HepG2 (cell line): ENCODE measurements around the gene UCKL1. TPM values are rescaled to one million over a fixed set of nuclear protein-coding genes. Genes with fewer than 3 reads are reported as not detected.
A peak's percentile ranks its signal among the peaks of the same experiment; 100 is the strongest.

ENCODE experiments used
- ARID3A ChIP-seq: IDR thresholded peaks from 2 replicates; pipeline ENCODE4 v1.6.1; 2012; ENCODE audit warnings: low read depth, low read length, improper control_type of control experiment
- ARNTL ChIP-seq: sonication (generic); formaldehyde crosslinking; IDR thresholded peaks from 2 replicates; pipeline ENCODE4 v1.4.0; 2020; ENCODE audit warnings: mild to moderate bottlenecking, missing genetic modification reagents
- BORCS8-MEF2B ChIP-seq: sonication (generic); formaldehyde crosslinking; IDR thresholded peaks from 2 replicates; pipeline ENCODE4 v1.8.0; 2022; ENCODE audit warnings: mild to moderate bottlenecking, missing genetic modification reagents
- CENPT ChIP-seq: sonication (generic); formaldehyde crosslinking; IDR thresholded peaks from 2 replicates; pipeline ENCODE4 v1.8.0; 2022; ENCODE audit warnings: low read depth, mild to moderate bottlenecking, moderate library complexity, missing genetic modification reagents
- DRAP1 ChIP-seq: IDR thresholded peaks from 2 replicates; pipeline ENCODE4 v1.6.1; 2016; ENCODE audit warnings: missing genetic modification reagents, missing compliant biosample characterization
- ELF4 ChIP-seq: sonication (generic); formaldehyde crosslinking; IDR thresholded peaks from 2 replicates; pipeline ENCODE4 v1.5.0; 2020; ENCODE audit warnings: missing genetic modification reagents, mild to moderate bottlenecking, moderate library complexity, borderline replicate concordance
- ETV5 ChIP-seq: IDR thresholded peaks from 2 replicates; pipeline ENCODE4 v1.6.1; 2018; ENCODE audit warnings: missing biosample characterization, missing genetic modification reagents, inconsistent platforms, borderline replicate concordance
- FOXM1 ChIP-seq: sonication (generic); formaldehyde crosslinking; IDR thresholded peaks from 2 replicates; pipeline ENCODE4 v1.5.0; 2020; ENCODE audit warnings: missing genetic modification reagents
- HNF1A ChIP-seq, 2 experiments: sonication (generic) in 1 of 2; formaldehyde crosslinking in 1 of 2; IDR thresholded peaks; 2 replicates each; pipeline versions ENCODE4 v1.4.0 to v1.6.1; 2016 to 2020; ENCODE audit warnings: borderline replicate concordance in 1 of 2, low read depth in 1 of 2, mild to moderate bottlenecking in 1 of 2, missing genetic modification reagents in 1 of 2
- HNRNPUL1 ChIP-seq: fragments of 200-400 bp; formaldehyde crosslinking; IDR thresholded peaks from 2 replicates; pipeline ENCODE4 v1.6.1; 2017; ENCODE audit warnings: low read depth, mild to moderate bottlenecking, low read length, moderate library complexity
- MTF2 ChIP-seq: sonication (generic); formaldehyde crosslinking; IDR thresholded peaks from 2 replicates; pipeline ENCODE4 v1.5.0; 2020; ENCODE audit warnings: missing genetic modification reagents, borderline replicate concordance
- MXD1 ChIP-seq: sonication (generic); formaldehyde crosslinking; IDR thresholded peaks from 2 replicates; pipeline ENCODE4 v1.4.0; 2020; ENCODE audit warnings: mild to moderate bottlenecking, missing genetic modification reagents
- PBX3 ChIP-seq: sonication (generic); formaldehyde crosslinking; IDR thresholded peaks from 2 replicates; pipeline ENCODE4 v1.8.1; 2023; ENCODE audit warnings: missing genetic modification reagents, inconsistent platforms, borderline replicate concordance
- RXRB ChIP-seq: IDR thresholded peaks from 2 replicates; pipeline ENCODE4 v1.6.1; 2016; ENCODE audit warnings: borderline replicate concordance, missing genetic modification reagents, missing compliant biosample characterization
- SIX1 ChIP-seq: sonication (generic); formaldehyde crosslinking; IDR thresholded peaks from 2 replicates; pipeline ENCODE4 v1.4.0; 2020; ENCODE audit warnings: missing genetic modification reagents, borderline replicate concordance
- ZNF121 ChIP-seq: sonication (generic); formaldehyde crosslinking; IDR thresholded peaks from 2 replicates; pipeline ENCODE4 v1.5.0; 2020; ENCODE audit warnings: mild to moderate bottlenecking, missing genetic modification reagents
- ZNF296 ChIP-seq: sonication (generic); formaldehyde crosslinking; conservative IDR thresholded peaks from 2 replicates; pipeline ENCODE4 v1.5.0; 2020; ENCODE audit warnings: mild to moderate bottlenecking, missing genetic modification reagents
- ZNF549 ChIP-seq: sonication (generic); formaldehyde crosslinking; IDR thresholded peaks from 2 replicates; pipeline ENCODE4 v1.5.0; 2020; ENCODE audit warnings: missing genetic modification reagents
- ZNF570 ChIP-seq: sonication (generic); formaldehyde crosslinking; IDR thresholded peaks from 2 replicates; pipeline ENCODE4 v1.4.0; 2020; ENCODE audit warnings: mild to moderate bottlenecking, missing genetic modification reagents, borderline replicate concordance
- polyA plus RNA-seq, 8 experiments: library from polyadenylated mRNA; depleted of rRNA in 3 of 8; stranded (reverse) in 7 of 8; unstranded in 1 of 8; fragments of >200 nt; fragmentation: Illumina TruSeq in 4 of 8; extraction: Trizol in 4 of 8; gene quantifications; 2 replicates each; pipeline versions ENCODE4 v1.2.1 to v1.2.3, GENCODE V29; 2011 to 2016; ENCODE audit warnings: low read depth in 4 of 8, missing spikeins in 1 of 8, mixed read lengths in 1 of 8; ENCODE audit not compliant: insufficient read depth in 1 of 8
- total RNA-seq, 5 experiments: library from RNA; depleted of rRNA; stranded (reverse); fragments of >200 nt; fragmentation: Illumina TruSeq; extraction: Trizol; gene quantifications; 2 replicates each; pipeline ENCODE4 v1.2.3, GENCODE V29; 2016; ENCODE audit warnings: low read depth in 1 of 5

UCKL1 gene
- total and polyA plus RNA-seq, 2 of the 13 experiments (the other 11 are each of a cell fraction or from before 2014, with no cell fraction given), result 50.2 to 126 TPM

GRCh38 chr20:63896264-63897105, 59.7 kb downstream of the UCKL1 start (continued):
- TF ChIP-seq SIX1 (no peak), RXRB (CRISPR knock-in tag) (peak; percentile 54), MTF2 (CRISPR knock-in tag) (no peak), ETV5 (CRISPR knock-in tag) (peak; percentile 76), HNRNPUL1 (no peak), ZNF570 (no peak), FOXM1 (CRISPR knock-in tag) (no peak), HNF1A (IDR thresholded peaks at IDR 0.05; ENCODE audit: low read depth) (no peak), HNF1A (CRISPR knock-in tag; IDR thresholded peaks at IDR 0.05; ENCODE audit: borderline replicate concordance) (0 out of 2 replicates have a peak, but pooled peaks have one; percentile 24), ARID3A (no peak), DRAP1 (CRISPR knock-in tag) (no peak), ZNF549 (no peak), ZNF121 (no peak), PBX3 (CRISPR knock-in tag) (0 out of 2 replicates have a peak, but pooled peaks have one; percentile 42), CENPT (CRISPR knock-in tag) (no peak), ZNF296 (CRISPR knock-in tag) (peak; percentile 18; the same call in 1 of the 2 replicates), BORCS8-MEF2B (peak; percentile 83), ARNTL (CRISPR knock-in tag) (peak; percentile 74), ELF4 (CRISPR knock-in tag) (peak; percentile 95), MXD1 (CRISPR knock-in tag) (no peak; the same call in 1 of the 2 replicates)
